Right lobe of liver (tissue), 6 donors: ENCODE data around the gene SLC20A1. TPM values are rescaled to one million over a fixed set of nuclear protein-coding genes. Genes with fewer than 3 reads are reported as not detected.
"Not testable (repeated sequence)": the region's sequence is repeated elsewhere in the genome, so short reads cannot be mapped to it uniquely, and the experiment has no call there.

Experiments used
- ATAC-seq, 4 donors: fragments of 200-7000 bp; cut with Tn5 transposase; one replicate each; pipeline ENCODE4 v1.9.1; 2020; ENCODE audit warnings: mild to moderate bottlenecking in 4 of 4, moderate library complexity in 4 of 4
- DNase-seq, 3 donors: peaks; one replicate each; pipeline ENCODE4 v3.0.0-alpha.2; 2020
- H3K27ac ChIP-seq, 3 donors: fragments of 200-600 bp; one replicate each; pipeline ENCODE4 v1.8.0; 2022
- H3K27me3 ChIP-seq, 2 donors: fragments of 200-600 bp; one replicate each; pipeline ENCODE4 v1.8.0; 2022
- H3K36me3 ChIP-seq, 4 donors: fragments of 200-600 bp; sonication (generic) in 1 of 4; one replicate each; pipeline versions ENCODE4 v1.5.1 to v1.8.0; 2017 to 2022; ENCODE audit warnings: control low read depth in 1 of 4
- H3K4me1 ChIP-seq, 4 donors: fragments of 200-600 bp; sonication (generic) in 1 of 4; one replicate each; pipeline versions ENCODE4 v1.5.1 to v1.8.0; 2017 to 2022; ENCODE audit warnings: control low read depth in 1 of 4
- H3K4me3 ChIP-seq, 3 donors: fragments of 200-600 bp; one replicate each; pipeline ENCODE4 v1.8.0; 2022
- H3K9me3 ChIP-seq, 4 donors: fragments of 200-600 bp; sonication (generic) in 1 of 4; one replicate each; pipeline versions ENCODE4 v1.5.1 to v1.8.0; 2017 to 2022; ENCODE audit warnings: control low read depth in 1 of 4
- CTCF ChIP-seq, 4 donors: fragments of 200-600 bp in 3 of 4; fragments of 450-650 bp in 1 of 4; IDR thresholded peaks; one replicate each; pipeline versions ENCODE4 v1.5.1 to v1.8.0; 2016 to 2022; ENCODE audit warnings: antibody characterized with exemption in 4 of 4, mild to moderate bottlenecking in 2 of 4
- POLR2A ChIP-seq: fragments of 450-650 bp; IDR thresholded peaks from one replicate; pipeline ENCODE4 v1.6.1; 2017; ENCODE audit warnings: antibody characterized with exemption, mild to moderate bottlenecking
- WGBS: methylation state at CpG from one replicate; pipeline ENCODE4 v1.1.6; 2018; ENCODE audit warnings: low coverage, low lambda C conversion rate; ENCODE audit not compliant: insufficient coverage; ENCODE audit errors: missing lambda C conversion rate; 5-methylcytosine and 5-hydroxymethylcytosine counted together
- intact Hi-C, 2 donors: fragments of 100-400 bp; cut with DNase I; formaldehyde crosslinking; loops; one replicate each; pipeline versions ENCODE4 v1.11.2 to v1.14.1; 2022
- total RNA-seq, 6 experiments: library from RNA; depleted of rRNA in 2 of 6; stranded (reverse); fragments of >200 nt in 2 of 6; fragmentation: NEBNext Ultra II Directional in 3 of 6; extraction: Animal tissue kit (Norgen Biotek cat#: 25700) in 3 of 6; gene quantifications; one replicate each; pipeline versions ENCODE4 v1.1.0 to v1.2.4, GENCODE V29; 2016 to 2023
- donor health status: DM: no; HTN: yes; CAD: no.
- donor health status: DM: no; HTN: no; CAD: no.
- donor health status: DM: no; HTN: no; CAD: no.
- donor health status: DM: no; HTN: yes; CAD: no.
- donor health status: DM: no; HTN: yes; CAD: no.

SLC20A1 gene
- total RNA-seq, 6 experiments from 2014 or later = 14.3 to 103 (median 26.8) TPM

DNA sequence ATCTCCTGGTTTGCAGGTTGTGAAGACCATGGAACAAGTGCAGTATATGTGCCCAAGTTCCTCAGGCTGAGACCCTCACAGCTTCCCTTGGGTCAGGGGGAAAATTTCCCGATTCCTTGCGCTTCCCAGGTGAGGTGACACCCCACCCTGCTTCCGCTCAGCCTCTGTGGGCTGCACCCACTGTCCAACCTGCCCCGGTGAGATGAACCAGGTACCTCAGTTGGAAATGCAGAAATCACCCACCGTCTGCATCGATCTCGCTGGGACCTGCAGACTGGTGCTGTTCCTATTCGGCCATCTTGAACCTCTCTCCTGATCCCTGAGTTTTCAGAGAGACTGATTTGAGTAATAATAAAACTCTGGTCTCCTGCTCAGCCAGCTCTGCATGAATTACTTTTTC, 30.7 kb upstream of the SLC20A1 start:
- intact Hi-C loops = no loop called here
- no peak for ATAC-seq
- H3K36me3 ChIP-seq = no peaks in the 10 kb centered on the region
- H3K4me1 ChIP-seq = peaks cover 0 to 8% (median 0%) of the 10 kb centered on the region in 4 donors
- no peaks in the 10 kb centered on the region for H3K27me3 ChIP-seq
- no peaks in the 10 kb centered on the region for H3K9me3 ChIP-seq
- no peak overlapping the region for H3K27ac ChIP-seq
- TF ChIP-seq CTCF (IDR thresholded peaks at IDR 0.05) (no peak), POLR2A (no peak)
- H3K4me3 ChIP-seq = no peak overlapping the region
- DNase-seq = peak in 1 of 3 donors; percentile 30
- whole genome bisulfite sequencing = 100% methylated on average over 4 of the region's 8 CpGs

GRCh38 chr2:112615798-112616197, 29.9 kb upstream of the SLC20A1 start:
- H3K27ac ChIP-seq, H3K36me3 ChIP-seq, H3K9me3 ChIP-seq, H3K4me3 ChIP-seq, H3K4me1 ChIP-seq, intact Hi-C loops, ATAC-seq, H3K27me3 ChIP-seq: not testable (repeated sequence)
- peak in 1 of 3 donors; percentile 6 for DNase-seq
- 70% methylated on average over 2 of the region's 2 CpGs for WGBS

DNA sequence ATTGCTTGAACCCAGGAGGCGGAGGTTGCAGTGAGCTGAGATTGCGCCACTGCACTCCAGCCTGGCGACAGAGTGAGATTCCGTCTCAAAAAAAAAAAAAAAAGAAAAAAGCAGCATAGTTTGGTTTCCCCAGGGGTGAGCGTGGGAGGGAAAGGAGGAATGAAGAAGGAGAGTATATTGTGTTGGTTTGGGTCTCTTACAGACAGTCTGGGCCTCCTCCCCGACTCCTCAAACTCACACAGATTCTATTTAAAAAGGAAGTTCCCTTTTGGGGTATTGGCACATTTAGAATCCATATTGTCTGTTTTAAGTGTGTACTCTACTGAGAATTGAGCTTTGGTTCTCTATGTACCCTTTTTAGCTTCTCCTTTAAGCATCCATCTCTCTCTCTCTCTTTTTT, 27.4 kb upstream of the SLC20A1 start:
- no peak overlapping the region for H3K4me3 ChIP-seq
- DNase-seq (no peak), ATAC-seq (no peak)
- 73% methylated on average over 2 of the region's 6 CpGs for WGBS
- no peaks in the 10 kb centered on the region for H3K9me3 ChIP-seq
- TF ChIP-seq CTCF (IDR thresholded peaks at IDR 0.05) = no peak
- no peak for TF ChIP-seq POLR2A
- no peak overlapping the region for H3K27ac ChIP-seq
- H3K27me3 ChIP-seq = no peaks in the 10 kb centered on the region
- H3K36me3 ChIP-seq = no peaks in the 10 kb centered on the region
- peaks cover 0 to 8% (median 0%) of the 10 kb centered on the region in 4 donors for H3K4me1 ChIP-seq
- intact Hi-C loops = no loop called here

GRCh38 chr2:112621790-112622527, 23.8 kb upstream of the SLC20A1 start:
- DNase-seq = peak in 1 of 3 donors; percentile 25

More at GRCh38 chr2:112621790-112622527, 23.8 kb upstream of the SLC20A1 start:
- no peak overlapping the region for H3K27ac ChIP-seq
- intact Hi-C loops = loop anchor here in 1 of 2 donors (10.0 kb wide), 1 partner anchor 103 kb away; the partner anchor contains the start of gene NT5DC4
- H3K4me1 ChIP-seq = peaks cover 0 to 9% (median 0%) of the 10 kb centered on the region in 4 donors
- no peak overlapping the region for H3K4me3 ChIP-seq
- no peaks in the 10 kb centered on the region for H3K9me3 ChIP-seq
- ATAC-seq = no peak
- TF ChIP-seq POLR2A = no peak
- TF ChIP-seq CTCF (IDR thresholded peaks at IDR 0.05) = no peak
- H3K36me3 ChIP-seq = no peaks in the 10 kb centered on the region
- H3K27me3 ChIP-seq = no peaks in the 10 kb centered on the region
- WGBS = 81% methylated on average over 15 of the region's 22 CpGs
